HK-2 (cell line): Measurements from ENCODE around the gene PRKAR1B.

Experiments
- DNase-seq: peaks from one replicate; pipeline ENCODE4 v3.0.0-alpha.2; 2018; ENCODE audit not compliant: unreplicated experiment

Gene PRKAR1B

GRCh38 chr7:572416-573268 lies 154.4 kb downstream of the PRKAR1B start:
- DNase-seq: no peak

- no peak for DNase-seq
Observed at GRCh38 chr7:571718-572415, 155.2 kb downstream of the PRKAR1B start.

GRCh38 chr7:571096-571717 lies 155.9 kb downstream of the PRKAR1B start:
- DNase-seq: no peak

- no peak for DNase-seq
Observed at GRCh38 chr7:570801-571070, 156.3 kb downstream of the PRKAR1B start.

- DNase-seq: no peak
Observed at GRCh38 chr7:569996-570800, 156.9 kb downstream of the PRKAR1B start.

- no peak for DNase-seq
Observed at GRCh38 chr7:569071-569855, 157.8 kb downstream of the PRKAR1B start.

GRCh38 chr7:568031-568951 lies 158.8 kb downstream of the PRKAR1B start:
- DNase-seq: no peak

- DNase-seq: no peak
Observed at GRCh38 chr7:567305-567883, 159.7 kb downstream of the PRKAR1B start.

- DNase-seq: no peak
Observed at GRCh38 chr7:566100-566499, 161.0 kb downstream of the PRKAR1B start.

GRCh38 chr7:564176-564865 lies 162.8 kb downstream of the PRKAR1B start:
- no peak for DNase-seq

GRCh38 chr7:563629-564170 lies 163.4 kb downstream of the PRKAR1B start:
- DNase-seq: no peak

- no peak for DNase-seq
Observed at GRCh38 chr7:562789-563628, 164.1 kb downstream of the PRKAR1B start.

GRCh38 chr7:562374-562675 lies 164.8 kb downstream of the PRKAR1B start:
- DNase-seq: peak; percentile 58

- peak; percentile 88 for DNase-seq
Observed at GRCh38 chr7:561631-562373, 165.3 kb downstream of the PRKAR1B start.

- no peak for DNase-seq
Observed at GRCh38 chr7:560966-561630, 166.0 kb downstream of the PRKAR1B start.

GRCh38 chr7:559396-559705 lies 167.7 kb downstream of the PRKAR1B start:
- DNase-seq: no peak

GRCh38 chr7:557558-557881 lies 169.6 kb downstream of the PRKAR1B start:
- DNase-seq: no peak
